ENCODE results near the gene F2R.

GRCh38 chr5:76718880-76719279, 3.0 kb downstream of the F2R start:
- no peak for TF ChIP-seq EZH2 (IDR thresholded peaks at IDR 0.05; ENCODE audit: insufficient read depth, poor library complexity, severe bottlenecking)
- TF ChIP-seq EZH2phosphoT487 (IDR thresholded peaks at IDR 0.05; ENCODE audit: insufficient read depth, low read depth), result no peak

Data from GM23248 (cell line).